ENCODE measurements around the gene SAMD13. TPM values are rescaled to one million over a fixed set of nuclear protein-coding genes. Genes with fewer than 3 reads are reported as not detected.

SAMD13 gene
- total and polyA plus RNA-seq, 8 donors, result 1.4 to 9.0 (median 4.1) TPM; not detected in 2

GRCh38 chr1:84347271-84347931 is 45.9 kb downstream of the SAMD13 start:
- H3K4me1 ChIP-seq, result peaks cover 0 to 9% (median 0%) of the 10 kb centered on the region in 4 donors
- no peak overlapping the region for H3K27ac ChIP-seq
- DNase-seq, result peak in 1 of 2 donors; percentile 21
- 76 to 90% (median 86%) methylated on average over 6 of the region's 6 CpGs for WGBS, 5 donors
- no peak overlapping the region for H3K4me3 ChIP-seq
- intact Hi-C loops (cut with DNase I; ENCODE audit: low total_unique reads), result no loop called here
- no peaks in the 10 kb centered on the region for H3K9me3 ChIP-seq
- H3K36me3 ChIP-seq, result no peaks in the 10 kb centered on the region
- TF ChIP-seq, protein P1, sequence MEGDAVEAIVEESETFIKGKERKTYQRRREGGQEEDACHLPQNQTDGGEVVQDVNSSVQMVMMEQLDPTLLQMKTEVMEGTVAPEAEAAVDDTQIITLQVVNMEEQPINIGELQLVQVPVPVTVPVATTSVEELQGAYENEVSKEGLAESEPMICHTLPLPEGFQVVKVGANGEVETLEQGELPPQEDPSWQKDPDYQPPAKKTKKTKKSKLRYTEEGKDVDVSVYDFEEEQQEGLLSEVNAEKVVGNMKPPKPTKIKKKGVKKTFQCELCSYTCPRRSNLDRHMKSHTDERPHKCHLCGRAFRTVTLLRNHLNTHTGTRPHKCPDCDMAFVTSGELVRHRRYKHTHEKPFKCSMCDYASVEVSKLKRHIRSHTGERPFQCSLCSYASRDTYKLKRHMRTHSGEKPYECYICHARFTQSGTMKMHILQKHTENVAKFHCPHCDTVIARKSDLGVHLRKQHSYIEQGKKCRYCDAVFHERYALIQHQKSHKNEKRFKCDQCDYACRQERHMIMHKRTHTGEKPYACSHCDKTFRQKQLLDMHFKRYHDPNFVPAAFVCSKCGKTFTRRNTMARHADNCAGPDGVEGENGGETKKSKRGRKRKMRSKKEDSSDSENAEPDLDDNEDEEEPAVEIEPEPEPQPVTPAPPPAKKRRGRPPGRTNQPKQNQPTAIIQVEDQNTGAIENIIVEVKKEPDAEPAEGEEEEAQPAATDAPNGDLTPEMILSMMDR (IDR thresholded peaks at IDR 0.05), result no peak
- no peak for TF ChIP-seq POLR2AphosphoS5 (IDR thresholded peaks at IDR 0.05)
- no peak for TF ChIP-seq EP300 (IDR thresholded peaks at IDR 0.05)
- no peak for TF ChIP-seq POLR2A (IDR thresholded peaks at IDR 0.05)
- no peaks in the 10 kb centered on the region for H3K27me3 ChIP-seq

DNA sequence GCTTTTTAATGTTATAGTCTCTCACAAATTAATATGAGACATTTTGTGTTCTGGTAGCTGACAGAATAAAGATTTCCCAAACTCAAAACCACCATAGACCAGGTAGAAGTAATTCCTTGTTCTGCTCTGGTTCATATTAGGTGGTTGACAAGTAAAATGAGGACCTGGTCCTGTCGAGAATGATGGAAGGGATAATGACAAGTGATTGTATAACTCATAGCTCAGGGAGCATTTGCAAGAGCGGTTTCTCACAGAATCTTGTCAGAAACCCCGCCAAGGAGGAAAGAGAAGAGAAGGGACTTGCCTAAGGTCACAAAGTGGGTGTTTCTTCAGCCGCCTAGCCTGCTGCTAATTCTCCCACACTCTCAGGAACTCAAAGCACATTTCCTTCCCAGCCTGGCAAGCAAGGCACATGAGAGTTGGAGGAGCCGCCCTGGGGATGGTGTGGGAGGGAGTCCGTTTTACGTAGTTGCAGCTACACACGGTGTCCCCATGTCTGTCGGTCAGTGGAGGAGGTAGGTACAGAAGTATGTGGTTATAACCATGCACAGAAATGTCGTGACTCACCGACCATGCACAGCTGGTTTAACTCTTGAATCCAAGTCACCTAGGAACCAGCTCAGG is 46.5 kb downstream of the SAMD13 start:
- Histone ChIP-seq H3K27me3 (no peaks in the 10 kb centered on the region), H3K27ac (no peak overlapping the region), H3K4me1 (peaks cover 0 to 9% (median 2%) of the 10 kb centered on the region in 4 donors), H3K9me3 (no peaks in the 10 kb centered on the region), H3K36me3 (no peaks in the 10 kb centered on the region), H3K4me3 (no peak overlapping the region)
- intact Hi-C loops (cut with DNase I; ENCODE audit: low total_unique reads), result no loop called here
- 89 to 94% (median 92%) methylated on average over 11 of the region's 11 CpGs for WGBS, 5 donors
- TF ChIP-seq, protein P1 (IDR thresholded peaks at IDR 0.05), result no peak
- no peak for TF ChIP-seq POLR2AphosphoS5 (IDR thresholded peaks at IDR 0.05)
- no peak for TF ChIP-seq POLR2A (IDR thresholded peaks at IDR 0.05)
- TF ChIP-seq EP300 (IDR thresholded peaks at IDR 0.05), result no peak
- no peak for DNase-seq

GRCh38 chr1:84348759-84349158 is 47.3 kb downstream of the SAMD13 start:
- Histone ChIP-seq H3K4me3 (no peak overlapping the region), H3K9me3 (no peaks in the 10 kb centered on the region), H3K36me3 (no peaks in the 10 kb centered on the region), H3K4me1 (peaks cover 0 to 9% (median 5%) of the 10 kb centered on the region in 4 donors), H3K27ac (no peak overlapping the region), H3K27me3 (no peaks in the 10 kb centered on the region)
- WGBS, 5 donors, result 85 to 98% (median 92%) methylated on average over 1 of the region's 1 CpG
- intact Hi-C loops (cut with DNase I; ENCODE audit: low total_unique reads), result no loop called here
- DNase-seq, result no peak
- TF ChIP-seq EP300 (IDR thresholded peaks at IDR 0.05) (no peak), POLR2A (IDR thresholded peaks at IDR 0.05) (no peak), POLR2AphosphoS5 (IDR thresholded peaks at IDR 0.05) (no peak)
- TF ChIP-seq, protein P1 (IDR thresholded peaks at IDR 0.05), result no peak

DNA sequence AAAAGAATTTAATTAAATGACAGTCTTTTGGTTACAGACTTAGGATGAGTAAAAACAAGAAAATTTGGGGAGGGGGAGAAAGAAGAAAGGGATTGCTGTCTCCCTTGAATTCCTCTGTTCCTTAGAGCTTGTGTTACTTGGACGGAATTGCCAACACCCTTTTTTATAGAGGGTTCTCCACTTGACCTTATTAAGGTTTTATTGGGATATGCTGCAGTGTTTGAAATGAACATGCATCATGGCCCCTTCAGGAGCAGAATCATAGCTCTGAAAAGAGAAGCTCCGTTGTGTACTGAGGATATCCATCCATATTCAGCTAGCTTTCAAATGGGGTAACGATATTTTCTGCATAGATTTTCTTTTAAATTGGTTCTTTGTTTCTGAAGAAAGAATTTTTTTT is 48.6 kb downstream of the SAMD13 start:
- intact Hi-C loops (cut with DNase I; ENCODE audit: low total_unique reads), result no loop called here
- WGBS, 5 donors, result 58 to 64% (median 62%) methylated on average over 3 of the region's 3 CpGs

More for the DNA sequence above, 48.6 kb downstream of the SAMD13 start:
- Histone ChIP-seq H3K36me3 (no peaks in the 10 kb centered on the region), H3K27me3 (no peaks in the 10 kb centered on the region), H3K4me3 (no peak overlapping the region), H3K4me1 (peaks cover 0 to 9% (median 5%) of the 10 kb centered on the region in 4 donors), H3K9me3 (no peaks in the 10 kb centered on the region), H3K27ac (no peak overlapping the region)
- TF ChIP-seq POLR2AphosphoS5 (IDR thresholded peaks at IDR 0.05) (no peak), EP300 (IDR thresholded peaks at IDR 0.05) (no peak), POLR2A (IDR thresholded peaks at IDR 0.05) (no peak)
- TF ChIP-seq, protein P1 (IDR thresholded peaks at IDR 0.05), result no peak
- no peak for DNase-seq
